Measurements from ENCODE around the gene VPS37D.
"Not testable (repeated sequence)": the region's sequence is repeated elsewhere in the genome, so short reads cannot be mapped to it uniquely, and the experiment has no call there.

VPS37D gene

DNA sequence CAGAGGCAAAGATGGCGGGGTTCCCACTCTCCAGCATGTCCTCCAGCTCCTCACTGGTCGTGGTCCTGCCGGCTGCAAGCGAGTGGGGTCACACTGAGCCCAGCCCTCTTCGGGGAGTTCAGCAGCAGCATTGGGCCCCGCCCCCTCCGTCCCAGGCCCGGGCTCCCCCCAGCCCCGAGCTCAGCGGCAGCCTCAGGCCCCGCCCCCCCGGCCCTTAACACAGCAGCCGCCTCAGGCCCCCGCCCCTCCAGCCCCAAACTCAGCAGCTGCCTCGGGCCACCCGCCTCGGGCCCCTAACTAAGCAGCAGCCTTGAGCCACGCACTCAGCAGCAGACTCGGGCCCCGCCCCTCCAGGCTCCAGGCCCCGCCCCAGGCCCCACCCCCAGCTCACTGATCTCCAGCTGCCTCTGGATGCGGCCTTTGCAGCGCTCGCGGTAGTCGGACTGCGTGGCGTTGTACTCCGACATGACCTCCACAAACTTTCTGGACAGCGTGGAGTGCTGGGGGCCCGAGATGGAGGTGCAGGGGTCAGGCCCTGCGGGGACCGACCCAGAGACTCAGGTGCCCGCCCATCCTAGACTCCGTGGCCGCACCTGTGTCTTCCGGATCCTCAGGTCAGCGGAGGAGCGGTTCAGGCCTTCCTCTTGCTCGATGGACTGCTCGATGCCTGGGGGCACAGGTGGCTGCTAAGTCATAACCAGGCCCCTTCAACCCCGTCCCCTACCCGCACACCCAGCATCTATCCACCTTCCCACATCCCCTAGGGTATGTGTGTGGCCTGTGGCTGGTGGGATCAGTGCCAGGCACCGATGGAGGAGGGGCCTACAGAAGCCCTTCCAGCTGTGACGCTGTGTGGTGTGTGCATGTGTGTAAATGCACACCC is 36.4 kb downstream of the VPS37D start:
- peaks cover 9% of the 10 kb centered on the region for H3K36me3 ChIP-seq
- H3K27ac ChIP-seq = peak overlapping the region; percentile 91
- peaks cover 58% of the 10 kb centered on the region for H4K20me1 ChIP-seq
- TF ChIP-seq Cebpa-rat (IDR thresholded peaks at IDR 0.05) = no peak
- H3K27me3 ChIP-seq = no peaks in the 10 kb centered on the region
- no peaks in the 10 kb centered on the region for H3K9me3 ChIP-seq
- H3K4me1 ChIP-seq = peaks cover 86% of the 10 kb centered on the region
- H3K9ac ChIP-seq = peak overlapping the region; percentile 69; the same call in 1 of the 2 replicates
- H3K4me3 ChIP-seq = peak overlapping the region; percentile 54
- peak overlapping the region; percentile 99 for H3K4me2 ChIP-seq

DNA sequence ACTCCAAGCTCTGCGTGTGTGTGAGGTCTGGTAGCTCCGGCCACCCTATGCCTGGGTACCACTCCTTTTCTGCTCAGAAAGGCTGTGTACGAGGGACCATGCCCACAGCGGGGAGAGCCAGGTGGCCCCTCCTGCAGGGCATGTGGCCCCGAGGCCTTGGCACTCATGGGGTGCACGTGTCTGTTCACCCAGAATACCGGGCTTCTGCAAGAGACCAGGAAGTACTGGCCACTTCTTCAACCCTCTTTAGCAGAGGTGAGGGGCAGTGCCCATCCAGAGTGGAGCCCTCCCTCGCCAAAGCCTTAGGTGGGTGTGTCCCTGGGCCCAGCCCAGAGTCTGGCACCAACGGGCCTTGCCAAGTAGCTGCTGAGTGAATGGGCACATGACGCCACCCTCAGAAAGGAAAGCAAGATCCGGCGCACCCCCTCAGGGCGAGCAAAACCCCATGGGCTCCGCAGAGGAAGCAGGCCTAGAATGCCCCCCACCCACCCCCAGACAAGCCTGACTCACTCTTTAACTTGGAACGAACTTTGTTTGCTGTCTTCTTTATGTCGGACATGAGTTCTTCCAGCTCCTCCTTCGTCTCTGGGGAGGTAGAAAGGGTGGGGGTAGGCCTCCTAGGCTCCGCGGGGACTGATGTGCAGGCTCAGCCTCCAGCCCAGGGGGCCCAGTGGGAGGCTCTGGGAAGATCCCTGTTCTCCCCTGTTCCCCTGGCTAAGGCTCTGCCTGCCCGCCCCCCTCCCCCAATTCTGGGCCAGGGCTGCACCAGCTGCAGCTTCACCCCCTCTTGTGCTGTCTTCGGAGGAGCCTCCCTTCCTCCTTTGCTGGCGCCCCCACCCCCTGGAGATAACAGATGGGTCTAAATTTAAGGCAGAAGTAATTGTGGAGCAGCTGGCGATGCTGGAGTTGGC is 37.3 kb downstream of the VPS37D start:
- H3K4me3 ChIP-seq = peak overlapping the region; percentile 54

GRCh38 chr7:73705551-73705920 is 37.9 kb downstream of the VPS37D start:
- Histone ChIP-seq H3K27ac (peak overlapping the region; percentile 91), H3K4me3 (peak overlapping the region; percentile 54), H3K9me3 (no peaks in the 10 kb centered on the region), H4K20me1 (peaks cover 58% of the 10 kb centered on the region), H3K9ac (peak overlapping the region; percentile 78), H3K36me3 (no peaks in the 10 kb centered on the region), H3K4me1 (peaks cover 84% of the 10 kb centered on the region), H3K4me2 (peak overlapping the region; percentile 99), H3K27me3 (0 out of 2 replicates have a peak, but pooled peaks cover under 1% of the 10 kb centered on the region)
- TF ChIP-seq Cebpa-rat (IDR thresholded peaks at IDR 0.05) = no peak

More for the DNA sequence above, 37.3 kb downstream of the VPS37D start:
- Histone ChIP-seq H3K4me2 (peak overlapping the region; percentile 99), H3K27me3 (no peaks in the 10 kb centered on the region), H3K9ac (peak overlapping the region; percentile 78), H4K20me1 (peaks cover 58% of the 10 kb centered on the region), H3K27ac (peak overlapping the region; percentile 91), H3K36me3 (peaks cover under 1% of the 10 kb centered on the region), H3K4me1 (peaks cover 86% of the 10 kb centered on the region), H3K9me3 (no peaks in the 10 kb centered on the region)
- no peak for TF ChIP-seq Cebpa-rat (IDR thresholded peaks at IDR 0.05)

GRCh38 chr7:73706126-73707044 is 38.8 kb downstream of the VPS37D start:
- Histone ChIP-seq H3K9ac (peak overlapping the region; percentile 78), H3K27ac (peak overlapping the region; percentile 91), H3K9me3 (no peaks in the 10 kb centered on the region), H3K4me2 (peak overlapping the region; percentile 99), H3K36me3 (no peaks in the 10 kb centered on the region), H4K20me1 (peaks cover 58% of the 10 kb centered on the region), H3K4me1 (peaks cover 92% of the 10 kb centered on the region), H3K4me3 (peak overlapping the region; percentile 54), H3K27me3 (peaks cover 7% of the 10 kb centered on the region; the same call in 1 of the 2 replicates)
- no peak for TF ChIP-seq Cebpa-rat (IDR thresholded peaks at IDR 0.05)

GRCh38 chr7:73707045-73707631 is 39.5 kb downstream of the VPS37D start:
- peak overlapping the region; percentile 91 for H3K27ac ChIP-seq
- H3K9ac ChIP-seq = peak overlapping the region; percentile 78
- H3K4me2 ChIP-seq = peak overlapping the region; percentile 99
- H3K9me3 ChIP-seq = no peaks in the 10 kb centered on the region
- peak overlapping the region; percentile 54 for H3K4me3 ChIP-seq
- no peak for TF ChIP-seq Cebpa-rat (IDR thresholded peaks at IDR 0.05)
- H3K4me1 ChIP-seq = peaks cover 93% of the 10 kb centered on the region
- peaks cover 59% of the 10 kb centered on the region for H4K20me1 ChIP-seq
- peaks cover 15% of the 10 kb centered on the region; the same call in 1 of the 2 replicates for H3K27me3 ChIP-seq
- H3K36me3 ChIP-seq = no peaks in the 10 kb centered on the region

- H3K27me3 ChIP-seq = peaks cover 34% of the 10 kb centered on the region
- peaks cover 82% of the 10 kb centered on the region for H3K4me1 ChIP-seq
- no peak overlapping the region for H3K4me3 ChIP-seq
- H4K20me1 ChIP-seq = peaks cover 67% of the 10 kb centered on the region
- no peak overlapping the region for H3K27ac ChIP-seq
- no peak for TF ChIP-seq Cebpa-rat (IDR thresholded peaks at IDR 0.05)
- no peaks in the 10 kb centered on the region for H3K9me3 ChIP-seq
- no peaks in the 10 kb centered on the region for H3K36me3 ChIP-seq
- peak overlapping the region; percentile 99 for H3K4me2 ChIP-seq
- H3K9ac ChIP-seq = no peak overlapping the region
Observed at GRCh38 chr7:73708961-73709549, 41.4 kb downstream of the VPS37D start.

GRCh38 chr7:73712773-73713172 is 45.1 kb downstream of the VPS37D start:
- no peak overlapping the region for H3K9ac ChIP-seq
- H4K20me1 ChIP-seq = peaks cover 96% of the 10 kb centered on the region
- TF ChIP-seq Cebpa-rat (IDR thresholded peaks at IDR 0.05) = no peak
- H3K4me2 ChIP-seq = 0 out of 2 replicates have a peak overlapping the region, but pooled peaks have one; percentile 9
- no peak overlapping the region for H3K27ac ChIP-seq
- no peak overlapping the region for H3K4me3 ChIP-seq
- H3K36me3 ChIP-seq = no peaks in the 10 kb centered on the region
- peaks cover 77% of the 10 kb centered on the region for H3K4me1 ChIP-seq
- no peaks in the 10 kb centered on the region for H3K9me3 ChIP-seq
- peaks cover 66% of the 10 kb centered on the region for H3K27me3 ChIP-seq

DNA sequence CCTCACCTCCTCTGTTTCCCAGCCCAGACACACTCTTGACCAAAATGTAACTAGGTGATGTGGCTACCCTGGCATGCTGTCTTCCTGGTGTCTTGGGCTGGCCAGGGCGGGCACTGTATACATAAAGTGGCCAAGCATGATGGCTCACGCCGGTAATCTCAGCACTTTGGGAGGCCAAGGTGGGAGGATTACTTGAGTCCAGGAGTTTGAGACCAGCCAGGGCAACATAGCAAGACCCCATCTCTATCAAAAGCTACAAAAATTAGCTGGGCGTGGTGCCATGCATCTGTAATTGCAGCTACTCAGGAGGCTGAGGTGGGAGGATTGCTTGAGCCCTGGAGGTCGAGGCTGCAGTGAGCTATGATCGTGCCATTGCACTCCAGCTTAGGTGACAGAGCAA is 45.7 kb downstream of the VPS37D start:
- H3K27ac ChIP-seq, H3K4me3 ChIP-seq, H3K9ac ChIP-seq, H3K36me3 ChIP-seq, H3K9me3 ChIP-seq, H3K4me2 ChIP-seq: not testable (repeated sequence)
- Histone ChIP-seq H3K27me3 (peaks cover 69% of the 10 kb centered on the region), H3K4me1 (peaks cover 77% of the 10 kb centered on the region), H4K20me1 (peaks cover 100% of the 10 kb centered on the region)
